GM21717 (cell line): ENCODE data around the gene TMEM43.
"Not testable (repeated sequence)": the region's sequence is repeated elsewhere in the genome, so short reads cannot be mapped to it uniquely, and the experiment has no call there.

Experiments
- ATAC-seq: cut with Tn5 transposase; IDR thresholded peaks from one replicate; pipeline ENCODE4 v1.9.1; 2021; ENCODE audit warnings: mild to moderate bottlenecking, moderate library complexity; ENCODE audit not compliant: unreplicated experiment

The TMEM43 gene

GRCh38 chr3:14120921-14121448, 3.9 kb upstream of the TMEM43 start:
- ATAC-seq: not testable (repeated sequence)

DNA sequence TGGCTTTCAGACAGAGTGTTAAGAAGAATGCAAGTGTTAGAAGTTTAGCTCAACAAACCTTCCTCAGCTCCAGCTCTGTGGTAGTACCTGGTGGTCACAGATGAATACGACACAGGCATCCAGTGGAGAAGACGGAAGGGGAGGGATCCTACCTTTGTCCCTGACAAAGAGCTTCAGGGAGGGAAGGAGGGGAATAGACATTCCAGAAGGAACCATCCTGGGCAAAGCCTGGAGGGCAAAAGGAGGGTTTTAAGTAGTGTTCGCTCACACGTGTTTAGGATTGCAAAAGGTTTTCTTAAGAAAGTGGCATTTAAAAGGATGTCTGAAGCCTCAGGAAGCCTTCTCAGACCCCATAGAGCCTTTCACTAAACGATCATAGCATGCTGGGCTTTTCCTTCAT, 3.0 kb upstream of the TMEM43 start:
- no peak for ATAC-seq

DNA sequence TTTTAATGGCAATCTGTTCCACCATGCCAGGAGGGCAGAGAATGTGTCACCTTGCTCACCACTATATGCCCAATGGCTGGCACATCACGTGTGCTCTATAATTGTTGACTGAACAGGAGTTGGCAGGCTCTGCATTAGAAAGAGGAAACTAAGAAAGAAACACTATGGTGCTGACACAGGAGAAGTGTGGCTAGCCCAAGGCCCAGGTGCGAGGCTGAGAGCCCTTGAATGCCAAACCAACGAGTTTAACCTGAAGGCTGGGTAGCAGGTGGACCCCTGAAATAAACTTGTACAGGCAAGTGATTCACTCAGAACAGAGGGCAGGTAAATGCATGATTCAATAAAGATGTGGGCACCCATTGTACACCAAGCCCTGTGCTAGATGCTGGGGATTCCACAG, 2.6 kb upstream of the TMEM43 start:
- ATAC-seq: no peak

GRCh38 chr3:14123308-14124222, 1.3 kb upstream of the TMEM43 start:
- ATAC-seq: no peak

DNA sequence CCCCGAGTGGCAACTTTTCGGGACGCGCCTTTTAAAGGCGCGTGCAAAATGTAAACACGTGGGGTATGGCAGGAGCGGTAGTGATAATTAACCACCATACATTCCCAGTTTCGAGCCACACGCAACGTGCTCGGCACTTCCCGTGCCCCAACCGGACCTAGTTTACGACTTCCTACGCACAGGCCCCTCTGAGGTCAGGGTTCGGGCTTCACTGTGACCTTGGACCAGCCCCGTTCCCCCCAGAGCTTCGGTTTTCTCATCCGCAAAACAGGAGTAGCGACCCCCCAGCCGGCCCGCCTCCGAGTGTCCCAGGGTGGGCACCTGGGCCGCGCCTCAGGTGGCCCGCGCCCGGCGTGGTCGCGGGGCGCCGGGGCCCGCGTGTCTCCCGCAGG, 633 bp upstream of the TMEM43 start:
- ATAC-seq: peak; percentile 47

- peak; percentile 31 for ATAC-seq
Observed at GRCh38 chr3:14125193-14126016, 553 bp downstream of the TMEM43 start.

GRCh38 chr3:14126017-14126886, 1.4 kb downstream of the TMEM43 start:
- ATAC-seq: no peak

DNA sequence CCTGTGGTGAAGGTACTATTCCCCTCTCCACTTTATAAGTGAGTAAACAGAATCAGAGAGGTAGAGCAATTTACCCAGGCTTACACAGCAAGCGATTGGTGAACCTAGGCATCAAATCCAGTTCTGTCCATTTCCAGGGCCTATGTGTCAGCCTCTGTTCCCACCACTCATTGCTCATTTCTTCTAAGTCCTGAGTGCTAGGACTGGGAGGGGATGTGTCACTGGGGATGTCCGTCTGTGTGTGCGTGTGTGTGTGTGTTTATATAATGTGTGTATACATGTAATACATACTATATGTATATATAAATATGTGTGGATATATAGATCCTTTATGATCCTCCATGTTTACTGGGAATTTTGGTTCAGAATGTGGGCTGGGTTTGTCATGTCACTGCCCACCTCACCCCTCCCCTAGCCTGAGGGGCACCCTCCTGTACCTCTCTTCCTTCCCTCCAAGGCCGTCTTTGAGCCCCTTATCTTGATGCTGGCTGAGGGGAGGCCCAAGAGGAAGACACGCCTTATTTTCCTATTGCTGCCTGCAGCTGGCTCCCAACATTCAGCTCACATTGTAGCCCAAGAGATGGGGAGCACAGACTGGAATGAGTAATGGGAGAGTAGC, 2.1 kb downstream of the TMEM43 start:
- no peak for ATAC-seq

GRCh38 chr3:14127516-14128161, 2.8 kb downstream of the TMEM43 start:
- no peak for ATAC-seq

GRCh38 chr3:14128724-14129123, 3.9 kb downstream of the TMEM43 start:
- no peak for ATAC-seq

DNA sequence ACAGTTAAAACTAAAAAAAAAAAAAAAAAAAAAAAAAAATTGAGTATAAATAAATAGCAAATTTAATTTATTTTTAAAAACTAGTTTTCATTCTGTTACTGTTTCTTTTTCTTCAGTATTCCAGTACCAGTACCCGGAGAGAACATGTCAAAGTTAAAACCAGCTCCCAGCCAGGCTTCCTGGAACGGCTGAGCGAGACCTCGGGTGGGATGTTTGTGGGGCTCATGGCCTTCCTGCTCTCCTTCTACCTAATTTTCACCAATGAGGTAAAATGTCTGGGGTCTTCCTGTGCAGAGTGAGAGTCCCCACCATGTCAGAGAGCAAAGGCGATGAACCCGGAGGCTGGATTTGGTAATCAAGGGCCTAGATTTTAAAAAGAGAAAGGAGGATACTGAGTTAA, 4.4 kb downstream of the TMEM43 start:
- no peak for ATAC-seq

- no peak for ATAC-seq
Observed at GRCh38 chr3:14130230-14130629, 5.4 kb downstream of the TMEM43 start.

DNA sequence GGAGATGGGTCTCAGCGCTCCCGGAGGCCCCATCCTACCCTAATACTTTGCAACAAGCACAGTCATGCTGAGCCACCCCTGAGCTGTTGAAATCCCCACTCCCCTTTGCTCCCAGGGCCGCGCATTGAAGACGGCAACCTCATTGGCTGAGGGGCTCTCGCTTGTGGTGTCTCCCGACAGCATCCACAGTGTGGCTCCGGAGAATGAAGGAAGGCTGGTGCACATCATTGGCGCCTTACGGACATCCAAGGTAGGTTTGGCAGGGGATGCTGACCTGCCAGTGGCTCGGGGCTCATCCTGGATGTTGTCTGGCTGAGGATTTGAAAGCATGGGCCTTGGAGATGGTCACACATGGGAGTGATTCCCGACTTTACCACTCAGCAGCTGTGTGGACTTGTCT, 5.9 kb downstream of the TMEM43 start:
- ATAC-seq: no peak

- ATAC-seq: no peak
Observed at GRCh38 chr3:14131134-14131533, 6.3 kb downstream of the TMEM43 start.

- no peak for ATAC-seq
Observed at GRCh38 chr3:14132120-14132519, 7.3 kb downstream of the TMEM43 start.

DNA sequence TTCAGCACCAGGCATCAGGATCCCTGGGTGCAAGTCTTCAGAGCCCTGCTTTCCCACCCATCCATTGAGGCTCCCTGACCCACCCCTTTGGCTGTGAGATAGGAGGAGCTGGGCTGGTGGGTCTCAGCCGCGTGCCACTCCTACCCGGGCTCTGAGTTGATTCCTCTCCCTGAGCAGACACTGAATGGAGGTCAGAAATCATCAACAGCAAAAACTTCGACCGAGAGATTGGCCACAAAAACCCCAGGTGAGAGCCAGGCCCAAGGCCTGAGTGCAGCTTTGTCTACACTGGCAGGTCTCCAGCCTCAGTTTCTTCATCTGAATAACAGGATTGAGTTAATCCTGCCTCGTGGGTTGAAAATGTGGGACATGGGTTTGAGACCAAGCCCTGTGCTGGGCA, 7.8 kb downstream of the TMEM43 start:
- no peak for ATAC-seq

GRCh38 chr3:14133188-14133800, 8.4 kb downstream of the TMEM43 start:
- no peak for ATAC-seq

DNA sequence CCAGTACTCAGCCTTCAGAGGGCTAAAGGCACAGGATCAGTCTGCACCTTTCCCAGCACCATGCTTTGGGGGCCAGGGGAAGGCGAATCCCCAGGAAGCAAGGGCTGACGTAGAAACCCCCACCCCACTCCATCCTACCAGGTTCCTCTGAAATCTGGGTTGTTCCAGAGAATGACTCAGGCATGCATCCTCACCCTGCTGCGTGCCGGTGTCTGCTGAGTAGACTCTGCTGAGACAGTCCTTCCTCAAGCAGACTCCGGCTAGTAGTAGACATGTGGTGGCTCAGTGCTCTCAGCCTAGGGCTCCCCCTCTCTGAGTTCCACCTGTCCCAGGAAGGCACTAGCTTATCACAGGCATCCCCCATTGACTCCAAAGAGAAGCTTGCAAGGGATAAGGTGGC, 9.0 kb downstream of the TMEM43 start:
- no peak for ATAC-seq

- no peak for ATAC-seq
Observed at GRCh38 chr3:14134291-14134690, 9.4 kb downstream of the TMEM43 start.
